22Rv1 (cell line): Measurements from ENCODE around the gene FAM50A.

Experiments used
- H3K27ac ChIP-seq: fragments of 450-650 bp; 2 replicates; pipeline ENCODE4 v1.5.1; 2017
- CTCF ChIP-seq: fragments of 450-650 bp; IDR thresholded peaks from 2 replicates; pipeline ENCODE4 v1.5.1; 2017; ENCODE audit warnings: mild to moderate bottlenecking
- ZFX ChIP-seq: fragments of 450-650 bp; IDR thresholded peaks from 2 replicates; pipeline ENCODE4 v1.6.1; 2017; ENCODE audit warnings: antibody characterized with exemption, borderline replicate concordance

The FAM50A gene

GRCh38 chrX:154462396-154462795, 18.5 kb downstream of the FAM50A start:
- no peak for TF ChIP-seq ZFX
- no peak for TF ChIP-seq CTCF
- H3K27ac ChIP-seq, result no peak overlapping the region

GRCh38 chrX:154463611-154464220, 19.8 kb downstream of the FAM50A start:
- TF ChIP-seq ZFX (no peak), CTCF (no peak)
- no peak overlapping the region for H3K27ac ChIP-seq

- TF ChIP-seq CTCF (no peak), ZFX (no peak)
These were observed 20.9 kb downstream of the FAM50A start for GRCh38 chrX:154464806-154465365.

GRCh38 chrX:154465601-154466000, 21.7 kb downstream of the FAM50A start:
- TF ChIP-seq ZFX (no peak), CTCF (no peak)
- no peak overlapping the region for H3K27ac ChIP-seq

More at GRCh38 chrX:154464806-154465365, 20.9 kb downstream of the FAM50A start:
- H3K27ac ChIP-seq, result no peak overlapping the region

- H3K27ac ChIP-seq, result no peak overlapping the region
- no peak for TF ChIP-seq CTCF
- no peak for TF ChIP-seq ZFX
These were observed 22.1 kb downstream of the FAM50A start for GRCh38 chrX:154466036-154466435.

- no peak for TF ChIP-seq CTCF
- no peak for TF ChIP-seq ZFX
- no peak overlapping the region for H3K27ac ChIP-seq
These were observed 23.0 kb downstream of the FAM50A start for GRCh38 chrX:154466907-154467306.

GRCh38 chrX:154467556-154467955, 23.6 kb downstream of the FAM50A start:
- no peak overlapping the region for H3K27ac ChIP-seq
- TF ChIP-seq ZFX (no peak), CTCF (no peak)
